Epidermal melanocyte (primary cell): ENCODE results near the gene FGFR4.

Experiments
- DNase-seq: peaks from one replicate; pipeline ENCODE4 v3.0.0; 2011; ENCODE audit warnings: low spot score; ENCODE audit not compliant: insufficient read length

FGFR4 gene

DNA sequence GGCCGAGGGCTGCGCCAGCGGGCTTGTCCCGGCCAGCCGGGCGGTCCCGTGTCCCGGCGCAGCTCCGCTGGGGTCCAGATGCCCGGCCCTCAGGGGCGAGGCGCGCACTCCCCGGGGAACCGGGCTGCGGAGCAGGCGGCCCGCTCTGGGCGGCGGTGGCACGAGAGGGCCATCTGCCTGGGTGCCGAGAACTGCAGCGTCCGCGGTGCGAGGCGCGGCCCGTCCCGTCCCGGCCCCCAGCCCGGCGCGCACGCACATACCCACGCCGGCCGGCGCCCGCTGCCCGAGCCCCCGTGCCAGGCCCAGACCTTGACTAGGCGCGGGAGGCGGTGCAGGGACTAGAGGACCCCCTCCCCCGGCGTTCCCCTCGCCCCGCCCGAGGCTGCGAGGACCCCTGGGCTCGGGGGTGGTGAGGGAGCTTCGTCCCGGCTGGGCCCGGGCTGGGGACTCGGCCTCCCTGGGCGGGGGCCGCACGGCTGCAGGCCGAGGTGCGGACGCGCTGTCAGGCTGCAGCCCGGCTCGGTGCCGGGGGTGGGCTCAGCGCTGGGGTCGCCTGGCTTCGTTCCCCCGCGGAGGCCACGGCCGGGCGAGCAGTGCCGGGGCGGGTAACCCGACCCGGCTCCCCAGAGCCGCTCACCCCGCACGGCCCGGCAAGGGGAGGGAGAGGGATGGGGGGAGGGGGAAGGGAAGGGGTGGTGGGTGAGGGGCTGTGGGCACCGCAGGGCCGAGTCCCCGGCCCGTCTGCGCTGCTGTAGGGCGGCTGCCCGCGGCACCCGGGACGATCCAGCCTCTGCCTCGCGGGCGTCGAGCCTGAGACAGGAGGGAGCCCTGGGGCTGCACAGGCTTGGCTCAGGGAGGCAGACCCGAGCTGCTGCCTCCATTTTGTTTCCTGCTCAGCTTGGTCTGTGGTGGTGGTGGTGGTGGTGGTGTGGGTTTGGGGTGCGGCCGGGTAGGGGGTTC, 45.7 kb downstream of the FGFR4 start:
- no peak for DNase-seq

DNA sequence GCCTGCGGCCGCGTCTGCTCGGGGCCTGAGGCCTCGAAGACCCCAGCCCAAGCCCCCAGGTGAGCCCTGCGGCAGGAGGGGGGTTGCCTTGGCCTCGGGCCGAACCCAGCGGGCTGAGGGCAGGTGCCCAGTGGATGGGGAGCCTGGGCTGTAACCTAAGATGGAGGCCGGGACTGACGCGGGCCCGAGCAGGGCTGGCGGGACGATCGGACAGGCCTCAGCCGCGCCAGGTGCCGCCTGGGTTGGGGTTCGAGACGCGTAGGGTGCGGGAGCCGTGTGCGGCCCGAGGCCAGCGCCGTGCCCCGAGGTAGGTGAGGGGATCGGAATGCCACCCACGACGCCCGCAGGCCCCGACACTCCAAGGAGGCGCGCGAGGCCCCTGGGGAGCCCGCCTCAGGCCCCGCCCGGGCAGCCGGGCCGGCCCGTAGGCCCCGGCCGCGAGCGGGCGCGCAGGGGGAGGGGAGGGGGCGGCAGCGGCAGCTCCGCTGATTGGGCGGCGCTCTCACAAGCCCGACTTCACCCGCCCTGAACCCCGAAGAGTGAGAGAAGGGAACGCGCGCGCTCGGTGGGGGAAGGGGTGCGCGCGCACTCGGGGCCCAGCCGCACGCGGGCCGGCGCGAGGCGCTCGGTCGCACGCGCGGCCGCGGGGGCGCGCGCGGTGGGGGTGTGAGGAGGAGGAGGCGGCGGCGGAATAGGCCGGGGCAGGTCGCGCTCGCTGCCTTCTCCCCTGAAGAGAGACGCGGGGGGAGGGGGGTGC, 46.6 kb downstream of the FGFR4 start, which contains the start of gene NSD1:
NSD1 (plus strand) TSS at position 678 of the 757 bp plus-strand sequence. CDS start 1,331 bp downstream, outside the sequence.
- DNase-seq: peak; percentile 50

GRCh38 chr5:177133853-177134696, 47.4 kb downstream of the FGFR4 start:
- no peak for DNase-seq

DNA sequence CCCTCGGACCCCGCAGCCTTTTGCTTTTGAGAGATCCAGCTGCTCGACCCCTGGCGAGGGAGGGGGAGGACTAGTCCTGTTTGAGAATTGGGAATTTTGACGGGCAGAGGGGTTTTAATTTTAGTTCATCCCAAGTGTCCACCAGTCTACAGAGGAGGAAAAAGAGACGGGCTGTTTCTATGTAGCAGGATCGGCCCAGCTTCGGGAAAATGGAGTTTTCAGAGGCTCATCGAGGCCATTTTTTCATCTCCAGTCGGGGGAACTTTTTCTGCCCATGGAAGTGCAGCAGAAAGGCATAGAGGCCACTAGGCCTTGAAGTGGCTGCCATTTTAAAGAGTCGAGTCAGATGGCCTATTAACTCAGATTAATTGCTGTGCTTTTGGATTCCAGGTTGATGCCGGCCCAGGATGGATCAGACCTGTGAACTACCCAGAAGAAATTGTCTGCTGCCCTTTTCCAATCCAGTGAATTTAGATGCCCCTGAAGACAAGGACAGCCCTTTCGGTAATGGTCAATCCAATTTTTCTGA, 48.0 kb downstream of the FGFR4 start:
- no peak for DNase-seq

DNA sequence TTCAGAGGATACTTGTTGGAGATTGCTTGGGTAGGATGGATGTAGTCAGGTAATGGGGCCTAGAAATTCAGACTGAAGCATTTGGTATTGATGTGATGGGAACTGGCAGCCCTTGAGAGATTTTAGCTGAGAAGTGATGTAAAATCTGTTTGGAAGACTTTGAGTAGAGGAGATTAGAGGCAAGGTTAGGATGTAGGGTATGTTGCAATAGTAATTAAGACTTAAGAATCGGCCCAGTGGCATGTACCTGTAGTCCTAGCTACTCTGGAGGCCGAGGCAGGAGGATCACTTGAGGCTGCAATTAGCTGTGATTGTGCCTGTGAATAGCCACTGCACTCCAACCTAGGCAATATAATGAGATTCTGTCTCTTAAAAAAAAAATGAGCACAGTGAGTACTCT, 53.6 kb downstream of the FGFR4 start:
- DNase-seq: no peak

DNA sequence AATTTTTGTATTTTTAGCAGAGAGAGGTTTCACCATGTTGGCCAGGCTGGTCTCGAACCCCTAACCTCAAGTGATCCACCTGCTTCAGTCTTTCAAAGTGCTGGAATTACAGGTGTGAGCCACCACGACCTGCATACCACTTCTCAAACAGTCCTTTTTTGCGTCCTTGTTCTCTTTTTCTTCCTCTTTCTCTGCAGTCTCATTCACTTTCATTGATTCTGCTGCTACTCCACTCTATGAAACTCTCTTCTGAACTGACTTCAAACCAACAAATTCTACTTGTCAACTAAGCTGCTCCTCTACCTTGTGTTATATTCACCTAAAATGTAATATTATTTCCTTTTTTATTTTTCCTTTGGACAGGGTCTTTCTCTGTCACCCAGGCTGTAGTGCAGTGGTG, 54.8 kb downstream of the FGFR4 start:
- DNase-seq: no peak

DNA sequence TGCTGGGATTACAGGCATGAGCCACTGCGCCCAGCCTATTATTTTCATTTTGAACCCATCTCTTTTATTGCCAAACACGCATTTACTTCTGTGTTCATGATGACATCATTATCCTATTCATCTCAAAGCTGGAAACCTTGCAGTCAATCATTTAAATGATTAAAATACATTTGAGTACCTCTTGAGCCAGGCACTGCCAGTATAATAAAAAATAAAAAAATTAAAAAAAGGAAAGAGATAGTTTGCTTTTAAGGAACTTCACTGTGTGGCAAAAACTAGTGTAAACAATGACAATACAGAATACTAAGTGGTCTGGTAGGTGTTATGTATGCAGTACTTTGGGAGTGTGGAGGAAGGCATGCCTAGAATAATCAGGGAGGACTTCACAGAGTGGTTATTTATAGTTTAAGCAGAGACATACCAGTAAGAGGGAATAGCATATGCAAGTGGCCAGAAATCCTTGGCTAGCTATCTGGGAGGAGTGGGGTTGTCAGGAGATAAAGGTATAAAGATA, 55.4 kb downstream of the FGFR4 start:
- DNase-seq: no peak

- DNase-seq: no peak
Measured at GRCh38 chr5:177142778-177143177, 56.1 kb downstream of the FGFR4 start.

DNA sequence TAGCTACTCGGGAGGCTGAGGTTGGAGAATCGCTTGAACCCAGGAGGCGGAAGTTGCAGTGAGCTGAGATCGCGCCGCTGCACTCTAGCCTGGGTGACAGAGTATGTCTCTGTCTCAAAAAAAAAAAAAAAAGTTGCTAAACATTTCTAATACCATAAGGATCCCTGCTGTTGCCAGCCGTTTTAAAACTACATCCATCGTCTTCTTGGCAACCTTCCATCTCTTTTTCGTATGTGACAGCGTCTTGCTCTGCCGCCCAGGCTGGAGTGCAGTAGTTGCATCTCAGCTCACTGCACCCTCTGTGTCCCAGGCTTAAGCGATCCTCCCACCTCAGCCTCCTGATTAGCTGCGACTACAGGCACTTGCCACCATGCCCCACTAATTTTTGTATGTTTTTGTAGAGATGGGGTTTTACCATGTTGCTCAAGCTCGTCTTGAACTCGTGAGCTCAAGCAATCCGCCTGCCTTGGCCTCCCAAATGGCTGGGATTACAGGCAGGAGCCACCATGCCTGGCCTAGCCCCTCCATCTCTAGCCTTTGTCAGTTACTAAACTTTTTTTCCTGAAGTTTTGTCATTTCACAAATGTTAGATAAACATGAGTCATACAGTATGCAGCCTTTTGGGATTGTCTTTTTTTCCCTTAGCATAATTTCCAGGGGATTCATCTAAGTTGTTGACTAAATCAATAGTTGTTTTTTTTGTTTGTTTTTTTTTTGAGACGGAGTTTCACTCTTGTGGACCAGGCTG, 60.4 kb downstream of the FGFR4 start:
- no peak for DNase-seq
